RPMI8226 (cell line): ENCODE data around the gene ALDH1L2.
"Not testable (repeated sequence)": the region's sequence is repeated elsewhere in the genome, so short reads cannot be mapped to it uniquely, and the experiment has no call there.

Source experiments
- DNase-seq: peaks from one replicate; pipeline ENCODE4 v3.0.0-alpha.2; 2015

ALDH1L2 gene

DNA sequence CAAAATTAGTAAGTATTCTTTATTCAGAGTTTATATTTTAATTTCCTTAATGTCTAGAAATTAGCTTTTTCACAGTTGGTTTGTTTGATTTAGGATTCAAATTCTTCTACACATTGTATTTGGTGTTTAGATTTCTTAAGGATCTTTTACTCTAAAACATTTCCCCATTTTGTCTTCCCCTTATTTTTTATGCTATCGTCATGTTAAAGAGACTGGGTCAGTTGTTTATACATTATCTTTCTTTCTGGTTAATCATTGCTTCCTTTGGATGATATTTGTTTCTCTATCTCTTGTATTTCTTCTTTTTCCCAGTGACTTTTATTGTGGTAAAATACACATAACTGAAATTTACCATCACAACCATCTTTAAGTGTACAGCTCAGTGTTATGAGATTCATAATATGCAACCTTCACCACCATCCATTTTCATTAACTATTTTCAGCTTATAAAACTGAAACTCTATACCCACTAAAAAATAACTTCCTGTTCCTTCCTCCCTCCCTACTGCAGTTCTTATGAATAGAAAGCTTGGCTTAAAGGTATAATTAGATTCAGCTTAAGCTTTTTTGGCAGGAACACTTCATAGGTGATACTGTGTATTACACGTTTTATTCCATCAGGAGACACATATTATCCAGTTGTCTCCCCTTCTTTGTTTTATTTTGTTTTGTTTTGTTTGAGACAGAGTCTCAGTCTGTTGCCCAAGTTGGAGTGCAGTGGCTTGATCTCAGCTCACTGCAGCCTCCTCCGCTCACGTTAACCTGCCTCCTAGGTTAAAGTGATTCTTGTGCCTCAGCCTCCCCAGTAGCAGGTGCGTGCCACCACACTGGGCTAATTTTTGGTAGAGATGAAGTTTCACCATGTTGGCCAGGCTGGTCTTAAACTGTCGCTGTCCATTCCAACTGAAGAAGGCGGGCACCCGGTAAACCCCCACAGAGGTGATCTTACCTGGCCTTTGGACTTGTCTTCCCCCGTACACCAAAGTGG lies 53.1 kb downstream of the ALDH1L2 start:
- peak; percentile 30 for DNase-seq

DNA sequence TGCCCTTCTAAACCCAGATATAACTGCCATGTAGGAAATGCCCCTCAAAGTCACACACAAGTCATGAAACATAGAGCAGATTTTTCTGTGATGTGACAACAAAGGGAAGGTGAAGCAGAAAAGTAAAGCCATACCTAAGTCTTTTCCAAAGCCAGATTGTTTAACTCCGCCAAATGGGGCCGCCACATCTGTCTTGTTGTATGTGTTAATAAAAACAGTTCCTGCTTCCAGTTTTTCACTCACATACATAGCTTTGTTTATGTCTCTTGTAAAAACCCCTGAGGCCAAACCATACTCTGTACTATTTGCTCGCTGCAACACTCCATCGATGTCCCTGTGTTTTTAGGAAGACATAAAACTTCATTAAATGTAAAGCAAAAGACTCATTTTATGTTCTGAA lies 57.8 kb downstream of the ALDH1L2 start:
- no peak for DNase-seq

DNA sequence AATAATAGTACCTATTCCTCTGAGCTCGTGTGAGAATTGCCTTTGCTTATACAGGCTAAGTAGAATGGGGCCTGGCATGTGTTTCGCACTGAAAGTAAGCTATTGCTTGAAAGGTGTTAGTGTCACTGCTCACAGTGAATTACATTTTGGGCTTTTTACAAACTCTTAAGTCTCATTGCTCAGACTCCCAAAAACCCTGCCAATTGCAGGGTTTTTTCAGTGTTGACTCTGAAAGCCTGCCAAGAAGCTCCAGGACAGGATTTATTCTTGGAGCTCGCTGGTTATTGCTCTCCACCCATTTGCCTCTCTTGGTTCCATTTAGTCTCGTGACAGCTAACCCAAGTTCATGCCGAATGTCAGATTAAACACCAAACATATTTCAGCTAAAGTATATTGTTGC lies 58.4 kb downstream of the ALDH1L2 start:
- no peak for DNase-seq

DNA sequence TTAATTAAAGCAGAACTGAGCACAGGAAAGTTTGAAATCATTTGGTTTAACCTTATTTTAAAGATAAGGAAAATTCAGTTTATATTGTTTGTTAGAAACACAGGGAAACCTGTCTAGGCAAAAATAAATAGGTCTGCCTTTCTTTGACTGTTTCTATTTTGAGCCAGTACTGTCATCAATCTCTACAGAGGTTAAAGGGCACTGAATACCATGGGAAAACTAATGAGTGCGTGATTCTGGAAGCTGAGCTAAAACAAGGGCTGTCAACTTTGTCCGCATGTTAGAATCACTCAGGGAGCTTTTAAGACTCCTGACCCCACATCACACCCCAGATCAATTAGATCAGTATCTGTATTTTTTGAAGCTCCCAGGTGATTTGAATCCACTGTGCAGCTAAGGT lies 59.3 kb downstream of the ALDH1L2 start:
- no peak for DNase-seq

DNA sequence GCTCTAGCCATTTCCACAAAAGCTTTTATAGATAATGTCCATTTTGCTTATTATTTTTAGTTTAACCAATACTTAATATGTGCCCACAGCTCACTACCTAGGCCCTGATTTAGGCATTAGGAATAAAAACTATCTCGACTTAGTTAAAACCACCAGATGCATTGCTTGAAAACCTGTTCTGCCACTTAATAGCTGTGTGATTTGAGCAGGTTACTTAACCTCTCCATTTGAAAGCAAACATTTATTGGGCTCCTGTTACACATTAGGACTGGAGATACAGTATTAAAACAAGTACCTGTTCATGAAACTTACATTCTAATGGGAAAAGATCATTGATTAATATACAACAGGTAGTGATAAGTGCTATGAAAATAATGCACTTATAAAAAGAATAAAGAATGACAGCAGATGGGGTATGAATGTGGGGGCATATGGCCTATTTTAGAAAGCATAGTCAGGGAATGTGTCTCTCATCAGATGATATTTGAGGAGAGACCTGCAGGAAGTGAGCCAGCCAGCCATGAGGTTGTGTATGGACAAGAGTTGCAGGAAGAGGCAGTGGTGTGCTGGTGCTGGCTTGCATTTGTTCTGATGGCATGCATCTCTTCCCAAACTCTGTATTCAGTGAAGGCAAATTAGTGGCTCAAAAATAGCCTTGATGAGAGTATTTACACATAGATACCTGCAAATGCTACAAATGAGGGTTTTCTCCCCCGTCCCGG lies 63.9 kb downstream of the ALDH1L2 start:
- no peak for DNase-seq

DNA sequence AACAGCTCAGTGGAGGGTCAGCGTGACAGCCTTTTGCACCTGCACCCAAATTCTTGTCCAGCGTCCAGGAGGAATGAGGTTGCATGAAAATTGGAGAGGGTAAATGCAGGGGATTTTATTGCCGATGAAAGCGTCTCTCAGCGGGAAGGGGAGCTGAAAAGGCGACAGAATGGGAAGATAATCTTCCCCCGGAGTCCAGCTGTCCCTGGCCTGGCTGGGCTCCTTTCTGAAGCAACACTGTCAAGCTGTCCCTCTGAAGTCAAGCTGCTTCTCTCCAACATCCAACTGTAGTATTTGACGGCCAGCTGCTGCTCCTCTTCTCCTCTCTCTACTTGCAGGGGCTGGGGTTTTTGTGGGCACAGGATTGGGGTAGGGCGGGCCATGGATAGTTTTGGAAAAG lies 65.5 kb downstream of the ALDH1L2 start:
- no peak for DNase-seq

DNA sequence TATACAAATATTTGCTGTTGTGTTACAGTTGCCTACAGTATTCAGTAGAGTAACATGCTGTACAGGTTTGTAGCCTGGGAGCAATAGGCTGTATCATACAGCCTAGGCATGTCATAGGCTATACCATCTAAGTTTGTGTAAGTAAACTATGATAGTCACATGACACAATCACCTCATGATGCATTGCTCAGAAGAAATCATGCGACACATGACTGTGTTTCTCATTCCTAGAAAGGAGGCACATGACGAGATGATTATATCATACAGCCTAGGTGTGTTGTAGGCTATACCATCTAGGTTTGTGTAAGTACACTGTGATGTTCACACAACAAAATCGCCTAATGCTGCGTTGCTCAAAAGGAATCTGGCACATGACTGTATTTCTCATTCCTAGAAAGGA lies 66.2 kb downstream of the ALDH1L2 start:
- DNase-seq: no peak

DNA sequence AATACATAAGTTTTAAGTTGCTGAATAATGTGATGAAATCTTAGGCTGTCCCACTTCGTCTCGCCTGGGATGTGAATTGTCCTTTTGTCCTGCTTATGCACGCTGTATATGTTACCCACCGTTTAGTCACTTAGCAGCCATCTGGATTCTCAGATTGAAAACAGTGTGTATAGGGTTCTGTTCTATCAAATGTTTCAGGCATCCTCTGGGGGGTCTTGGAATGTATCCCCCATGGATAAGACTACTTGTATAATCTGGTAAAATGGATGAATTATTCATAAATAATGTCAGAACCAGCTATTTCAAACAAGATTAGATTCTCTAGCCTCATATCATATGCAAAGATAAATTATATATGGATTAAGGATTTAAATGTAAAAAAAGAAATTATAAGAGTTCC lies 68.7 kb downstream of the ALDH1L2 start:
- no peak for DNase-seq

DNA sequence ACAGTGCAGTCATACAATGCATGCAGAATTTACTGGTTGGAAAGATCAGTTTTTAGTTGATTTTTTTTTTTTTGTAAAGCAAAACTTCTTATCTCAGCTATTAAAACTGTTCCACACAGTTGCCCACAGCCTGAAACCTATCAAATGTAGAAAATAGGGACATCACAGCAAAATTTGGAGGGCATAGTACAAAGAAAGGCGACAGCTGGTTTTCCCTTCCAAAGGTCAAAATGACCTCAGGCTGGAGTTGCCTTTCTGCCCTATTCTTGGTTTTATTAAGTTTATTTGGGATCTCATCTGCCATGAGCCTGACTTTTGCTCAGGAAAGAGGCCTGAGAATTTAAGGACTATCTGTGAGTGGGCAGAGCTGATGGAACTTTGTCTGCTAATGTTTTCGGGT lies 69.7 kb downstream of the ALDH1L2 start:
- no peak for DNase-seq

DNA sequence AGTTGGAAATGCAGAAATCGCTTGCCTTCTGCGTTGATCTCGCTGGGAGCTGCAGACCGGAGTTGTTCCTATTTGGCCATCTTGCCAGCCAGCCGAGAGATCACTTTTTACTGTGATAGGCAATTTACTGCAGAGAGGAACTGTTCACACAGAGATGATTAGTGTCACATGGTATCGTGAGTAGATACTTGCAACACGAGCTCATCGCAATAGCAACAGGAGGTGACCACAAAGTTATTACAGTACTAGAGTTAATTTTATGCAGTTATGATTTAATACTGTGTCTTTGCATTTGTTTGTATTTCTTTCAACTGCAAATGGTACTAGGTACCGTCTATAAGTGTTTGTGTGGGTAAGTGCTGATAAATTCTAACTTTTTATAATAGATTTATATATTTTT lies 70.4 kb downstream of the ALDH1L2 start:
- DNase-seq: no peak

DNA sequence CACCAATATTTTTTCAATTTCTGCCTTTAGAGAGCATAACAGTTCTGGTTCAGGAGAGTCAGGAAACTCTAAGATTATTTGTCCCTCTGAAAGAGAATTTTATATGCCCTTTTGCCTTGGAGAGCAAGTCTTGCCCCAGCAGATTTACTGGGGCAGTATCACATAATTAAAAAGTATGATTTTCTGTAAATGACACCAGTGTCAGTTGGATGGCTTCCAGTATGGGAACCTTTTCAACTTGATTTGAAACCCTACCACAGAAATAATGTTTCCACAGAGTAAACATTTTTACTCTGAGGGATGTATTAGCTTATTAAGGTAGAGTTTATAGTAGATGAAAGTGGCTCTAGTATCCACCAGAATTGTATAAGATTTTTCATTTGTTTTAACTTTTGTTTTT lies 82.8 kb downstream of the ALDH1L2 start:
- no peak for DNase-seq

DNA sequence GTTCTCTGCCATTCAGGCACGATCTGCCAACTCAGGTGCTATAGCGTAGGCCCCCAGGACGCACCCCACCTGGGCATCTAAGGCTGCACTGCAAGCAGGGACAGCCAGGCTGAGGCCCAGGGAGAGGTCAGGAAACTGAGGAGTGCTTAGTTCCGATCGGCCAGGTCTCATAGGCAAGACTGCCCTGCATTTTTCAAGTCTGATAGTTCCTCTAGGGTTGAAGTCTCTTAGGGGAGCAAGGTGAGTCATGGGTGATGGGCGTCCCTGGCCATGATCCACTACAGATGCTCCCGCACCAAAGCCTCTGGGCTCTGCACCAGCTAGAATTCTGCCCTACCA lies 84.9 kb downstream of the ALDH1L2 start:
- DNase-seq: no peak

DNA sequence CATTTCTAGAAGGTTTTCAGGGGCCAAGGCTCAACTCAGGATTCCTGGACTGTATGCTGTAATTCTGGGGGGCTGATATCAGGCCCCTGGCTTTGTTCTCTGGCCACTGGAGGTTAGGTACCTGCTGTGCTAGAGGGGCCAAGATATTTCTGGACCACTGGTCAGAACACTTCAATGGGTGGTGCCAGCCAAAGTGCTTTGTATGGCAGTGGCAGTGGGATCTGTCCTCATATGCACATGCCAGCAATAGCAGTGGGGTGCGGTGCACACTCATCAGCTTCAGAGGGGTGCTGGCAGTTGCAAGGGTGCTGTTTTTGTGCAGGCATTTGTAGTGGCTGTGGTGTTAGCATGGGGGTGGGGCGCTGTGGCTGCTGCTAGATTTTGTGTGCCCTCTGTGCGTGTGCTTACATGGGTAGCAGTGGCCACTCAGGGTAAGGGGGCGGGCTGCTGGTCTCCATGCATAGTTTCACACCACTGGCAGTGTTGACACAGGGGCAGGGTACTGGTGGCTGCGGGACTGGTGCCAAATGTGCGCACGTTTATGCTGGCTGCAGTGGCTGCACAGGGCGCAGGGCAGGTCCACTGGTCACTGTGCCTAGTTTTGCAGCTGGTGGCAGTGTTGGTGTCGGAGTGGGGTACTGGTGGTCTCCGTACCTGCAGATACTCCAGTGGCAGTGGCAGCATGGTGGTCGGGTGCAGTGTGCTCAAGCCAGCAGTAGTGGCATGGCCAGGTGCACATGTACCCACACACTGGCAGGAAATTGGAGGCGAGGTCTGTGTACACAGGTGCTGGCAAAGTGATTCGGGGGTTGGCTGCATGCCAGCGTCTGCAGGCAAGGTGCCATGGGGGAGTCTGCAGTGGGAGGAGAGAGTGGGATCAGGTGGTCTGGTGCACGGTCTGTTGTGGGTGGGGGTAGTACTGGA lies 85.6 kb downstream of the ALDH1L2 start:
- DNase-seq: peak; percentile 93

DNA sequence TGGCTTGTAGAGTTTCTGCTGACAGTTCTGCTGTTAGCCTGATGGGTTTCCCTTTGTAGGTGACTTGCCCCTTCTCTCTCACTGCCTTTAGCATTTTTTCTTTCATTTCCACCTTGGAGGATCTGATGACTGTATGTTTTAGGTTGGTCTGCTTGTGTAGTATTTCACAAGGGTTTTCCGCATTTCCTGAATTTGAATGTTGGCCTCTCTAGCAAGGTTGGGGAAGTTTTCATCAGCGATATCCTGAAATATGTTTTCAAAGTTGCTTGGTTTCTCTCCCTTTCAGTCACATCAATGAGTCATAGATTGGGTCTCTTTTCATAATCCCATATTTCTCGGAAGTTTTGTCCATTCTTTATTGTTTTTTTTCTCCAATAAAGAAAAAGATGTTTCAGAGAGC lies 86.7 kb downstream of the ALDH1L2 start:
- no peak for DNase-seq

DNA sequence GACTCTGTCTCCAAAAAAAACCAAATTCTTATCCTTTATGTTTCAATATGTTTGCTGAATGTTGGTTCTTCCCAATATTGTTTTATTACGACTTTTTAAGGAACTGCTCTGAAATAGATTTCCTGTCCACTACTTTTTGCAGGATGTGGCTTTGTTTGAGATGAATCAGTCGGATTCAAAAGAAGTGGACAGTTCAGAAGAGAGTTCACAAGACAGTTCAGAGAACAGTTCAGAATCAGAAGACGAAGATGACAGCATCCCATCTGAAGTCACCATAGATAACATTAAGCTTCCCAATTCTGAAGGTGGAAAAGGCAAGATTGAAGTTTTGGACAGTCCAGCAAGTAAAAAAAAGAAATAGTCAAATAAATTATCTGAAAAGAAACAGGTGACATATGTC lies 89.9 kb downstream of the ALDH1L2 start:
- DNase-seq: no peak

DNA sequence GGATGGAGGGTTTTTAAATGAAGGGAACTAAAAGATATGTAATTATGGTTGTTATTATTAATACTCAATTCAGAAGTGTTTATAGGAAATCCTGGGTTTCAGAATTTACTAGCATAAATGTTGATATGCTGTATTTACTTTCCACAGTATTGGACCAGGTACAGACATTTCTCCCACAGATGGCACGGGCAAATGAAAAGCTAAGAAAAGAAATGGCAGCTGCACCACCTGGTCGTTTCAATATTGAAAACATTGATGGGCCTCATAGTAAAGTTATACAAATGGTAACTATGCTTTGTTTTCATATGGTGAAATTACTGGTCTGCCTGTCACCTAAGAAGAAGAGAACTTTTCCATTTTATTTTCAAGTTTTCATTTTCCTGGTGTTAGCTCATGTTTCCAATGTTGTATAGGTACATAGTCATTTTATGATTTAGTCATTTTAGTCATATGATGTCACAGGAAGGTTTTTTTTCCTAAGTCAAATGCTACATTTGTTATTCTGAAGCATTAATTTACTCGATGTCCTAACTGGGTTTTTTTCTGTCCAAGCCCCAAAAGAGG lies 92.6 kb downstream of the ALDH1L2 start:
- peak; percentile 20 for DNase-seq

DNA sequence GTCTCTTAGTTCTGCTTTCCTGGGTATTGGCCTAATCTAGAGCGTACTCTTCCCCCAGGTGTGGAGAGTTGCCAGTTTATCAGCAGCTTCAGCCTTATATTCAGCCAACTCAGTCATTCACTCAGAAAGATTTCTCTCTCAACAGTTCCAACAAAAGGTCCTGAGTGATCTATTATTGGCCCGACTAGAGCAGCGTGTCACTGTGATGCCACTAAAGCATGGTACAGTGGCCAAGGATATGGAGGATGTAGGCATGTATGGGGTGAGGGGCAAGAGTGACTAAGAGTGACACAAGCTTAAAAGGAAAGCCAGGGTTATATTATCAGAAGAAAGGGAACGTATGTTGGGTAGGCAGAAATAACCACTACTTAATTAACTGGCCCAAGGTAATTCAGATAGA lies 93.3 kb downstream of the ALDH1L2 start:
- DNase-seq: peak; percentile 85

DNA sequence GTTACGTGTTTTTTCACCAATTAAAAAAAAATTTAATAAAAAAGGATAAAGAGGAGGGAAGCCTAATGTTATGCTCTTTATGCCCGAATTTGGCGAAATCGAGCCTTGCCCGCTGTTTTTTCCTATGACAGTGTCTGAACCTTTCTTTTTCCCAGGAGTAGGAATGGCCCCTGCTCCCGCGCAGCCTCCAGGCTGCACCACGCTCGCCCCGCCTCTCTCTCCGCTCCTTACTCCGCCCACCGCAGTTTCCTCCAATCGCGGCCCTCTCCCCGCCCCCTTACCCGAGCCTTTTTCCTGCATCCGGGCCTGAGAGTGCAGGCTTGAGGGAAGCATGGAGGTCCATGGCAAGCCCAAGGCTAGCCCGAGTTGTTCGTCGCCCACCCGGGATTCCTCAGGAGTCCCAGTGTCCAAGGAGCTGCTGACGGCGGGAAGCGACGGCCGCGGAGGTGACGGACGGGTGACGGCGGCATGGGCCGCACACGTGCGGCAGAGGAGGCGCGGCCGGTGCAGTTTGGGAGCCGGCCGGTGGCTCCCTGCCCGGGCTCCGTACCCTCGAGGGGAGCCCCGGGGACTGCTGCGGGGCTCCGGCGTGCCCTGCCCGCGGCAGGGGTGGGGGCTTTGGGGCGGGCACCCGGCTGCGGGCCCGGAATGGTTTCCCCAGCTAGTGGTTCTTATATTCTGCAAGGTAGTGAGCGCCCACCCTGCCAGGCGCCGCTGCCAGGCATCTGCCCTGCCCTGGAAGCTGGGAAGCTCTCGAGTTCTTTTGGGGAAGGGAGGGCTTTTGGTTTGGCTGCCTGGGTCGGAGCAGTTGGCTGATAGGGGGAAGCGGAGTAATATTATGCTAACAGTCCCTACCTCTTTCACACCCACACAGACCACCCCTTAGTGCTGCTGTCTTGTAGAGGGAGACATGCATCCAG lies 98.0 kb downstream of the ALDH1L2 start, which contains the start of gene NOPCHAP1:
TSS of gene NOPCHAP1 (plus strand) at position 295 of the 920 bp plus-strand sequence. CDS start at position 332, 37 bp downstream.
- peak; percentile 85 for DNase-seq

DNA sequence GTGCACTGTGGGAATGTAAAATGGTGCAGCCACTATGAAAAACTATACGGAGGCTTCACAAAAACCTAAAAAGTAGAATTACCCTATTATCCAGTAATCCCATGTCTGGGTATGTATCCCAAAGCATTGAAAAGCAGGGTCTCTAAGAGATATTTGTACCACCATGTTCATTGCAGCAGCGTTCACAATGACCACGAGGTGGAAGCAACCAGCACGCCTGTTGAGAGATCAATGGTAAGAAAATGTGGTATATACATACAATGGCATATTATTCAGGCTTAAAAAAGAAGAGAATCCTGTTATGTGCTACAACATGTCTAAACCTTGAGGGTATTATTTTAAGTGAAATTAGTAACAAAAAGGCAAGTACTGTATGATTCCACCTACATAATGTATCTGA lies 99.1 kb downstream of the ALDH1L2 start:
- DNase-seq: no peak

DNA sequence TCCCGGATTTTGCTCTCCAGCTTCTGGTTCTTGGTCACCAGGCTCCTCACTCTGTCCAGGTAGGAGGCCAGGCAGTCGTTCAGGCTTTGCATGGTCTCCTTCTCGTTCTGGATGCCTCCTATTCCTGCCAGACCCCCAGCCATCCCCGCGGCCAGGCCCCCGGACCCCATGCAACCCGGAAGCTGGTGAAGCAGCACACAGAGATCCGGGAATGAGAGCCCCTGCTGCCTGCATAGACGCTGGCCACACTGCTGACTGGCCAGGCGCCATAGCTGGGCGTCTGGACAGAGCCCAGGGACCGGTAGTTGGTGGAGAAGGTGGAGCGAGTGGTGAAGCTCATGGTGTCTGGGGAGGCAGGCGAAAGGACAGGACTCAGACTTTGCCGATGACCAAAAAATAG lies 106.6 kb downstream of the ALDH1L2 start:
- DNase-seq: not testable (repeated sequence)

DNA sequence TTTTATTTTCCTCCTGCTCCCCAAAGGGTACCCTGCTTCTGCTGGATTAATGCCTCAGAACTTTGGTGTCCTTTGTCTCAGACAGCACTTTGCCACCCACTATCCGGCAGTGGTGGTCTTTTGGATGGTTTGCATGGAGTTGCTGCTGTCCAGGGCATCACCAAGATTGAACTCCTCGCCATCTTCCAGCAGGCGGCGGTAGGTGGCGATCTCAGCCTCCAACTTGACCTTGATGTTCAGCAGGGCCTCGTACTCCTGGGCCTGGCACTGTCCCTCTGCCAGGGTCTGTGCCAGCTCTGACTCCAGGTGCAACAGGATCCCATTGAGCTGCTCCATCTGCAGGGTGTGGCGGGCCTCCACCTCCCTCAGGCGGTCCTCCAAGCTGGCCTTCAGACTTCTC lies 107.6 kb downstream of the ALDH1L2 start:
- no peak for DNase-seq
